ENCODE measurements around the gene CHKA.

GRCh38 chr11:68122936-68123539, 1.9 kb upstream of the CHKA start:
- TF ChIP-seq CTCF (IDR thresholded peaks at IDR 0.05; ENCODE audit: control extremely low read depth in 1 of 3, insufficient read depth in 1 of 3, low read depth in 1 of 3, low read length in 3 of 3) (no peak), GABPA (IDR thresholded peaks at IDR 0.05; ENCODE audit: borderline replicate concordance, insufficient read depth, low read length) (no peak), YY1 (IDR thresholded peaks at IDR 0.05; ENCODE audit: low read depth, low read length) (no peak), EZH2 (IDR thresholded peaks at IDR 0.05; ENCODE audit: low read depth, low read length, severe bottlenecking) (no peak), EP300 (IDR thresholded peaks at IDR 0.05; ENCODE audit: borderline replicate concordance in 1 of 2, low read depth in 2 of 2, low read length in 2 of 2) (no peak), JUN (IDR thresholded peaks at IDR 0.05; ENCODE audit: low read depth, low read length) (no peak), MAX (IDR thresholded peaks at IDR 0.05) (no peak), TAF1 (IDR thresholded peaks at IDR 0.05; ENCODE audit: low read depth, low read length) (no peak)

All from H1 (cell line).